Measurements from ENCODE around the gene RAB31. TPM values are rescaled to one million over a fixed set of nuclear protein-coding genes. Genes with fewer than 3 reads are reported as not detected.

Gene RAB31
- total RNA-seq, 2 experiments from 2014 or later: 0.38 to 0.89 TPM

- H3K4me3 Mint-ChIP-seq: no peak overlapping the region
- no peaks in the 10 kb centered on the region for H3K36me3 Mint-ChIP-seq (ENCODE audit: low read depth)
- no peaks in the 10 kb centered on the region for H3K9me3 Mint-ChIP-seq
- CTCF ChIA-PET: no interaction called here
- no peaks in the 10 kb centered on the region for H3K27me3 Mint-ChIP-seq (ENCODE audit: low read depth)
- DNase-seq: no peak
- no peaks in the 10 kb centered on the region for H3K4me1 Mint-ChIP-seq (ENCODE audit: low read depth)
- intact Hi-C loops (cut with micrococcal nuclease): no loop called here
- no peak overlapping the region for H3K27ac Mint-ChIP-seq
Observed at GRCh38 chr18:9750606-9751304, 42.7 kb downstream of the RAB31 start.

- H3K36me3 Mint-ChIP-seq (ENCODE audit: low read depth): no peaks in the 10 kb centered on the region
- no peak overlapping the region for H3K27ac Mint-ChIP-seq
- H3K9me3 Mint-ChIP-seq: no peaks in the 10 kb centered on the region
- CTCF ChIA-PET: no interaction called here
- H3K27me3 Mint-ChIP-seq (ENCODE audit: low read depth): no peaks in the 10 kb centered on the region
- intact Hi-C loops (cut with micrococcal nuclease): no loop called here
- H3K4me3 Mint-ChIP-seq: no peak overlapping the region
- H3K4me1 Mint-ChIP-seq (ENCODE audit: low read depth): no peaks in the 10 kb centered on the region
- DNase-seq: no peak
Observed at GRCh38 chr18:9751371-9752031, 43.4 kb downstream of the RAB31 start.

GRCh38 chr18:9753846-9754245, 45.7 kb downstream of the RAB31 start:
- no peaks in the 10 kb centered on the region for H3K27me3 Mint-ChIP-seq (ENCODE audit: low read depth)
- no peak overlapping the region for H3K4me3 Mint-ChIP-seq
- no peaks in the 10 kb centered on the region for H3K4me1 Mint-ChIP-seq (ENCODE audit: low read depth)
- CTCF ChIA-PET: no interaction called here
- no peak overlapping the region for H3K27ac Mint-ChIP-seq
- no peak for DNase-seq
- no peaks in the 10 kb centered on the region for H3K36me3 Mint-ChIP-seq (ENCODE audit: low read depth)
- H3K9me3 Mint-ChIP-seq: no peaks in the 10 kb centered on the region
- intact Hi-C loops (cut with micrococcal nuclease): no loop called here

GRCh38 chr18:9755110-9755509, 47.0 kb downstream of the RAB31 start:
- intact Hi-C loops (cut with micrococcal nuclease): no loop called here

GRCh38 chr18:9755615-9756014, 47.5 kb downstream of the RAB31 start:
- intact Hi-C loops (cut with micrococcal nuclease): no loop called here
- no peak overlapping the region for H3K27ac Mint-ChIP-seq
- CTCF ChIA-PET: interaction anchor here (1.0 kb wide), 1 partner anchor 15 kb away, joined by 6 read pairs; no protein-coding TSS in a partner anchor

More at GRCh38 chr18:9755110-9755509, 47.0 kb downstream of the RAB31 start:
- Mint-ChIP-seq H3K27ac (no peak overlapping the region), H3K9me3 (no peaks in the 10 kb centered on the region), H3K4me3 (no peak overlapping the region), H3K36me3 (ENCODE audit: low read depth) (no peaks in the 10 kb centered on the region), H3K27me3 (ENCODE audit: low read depth) (peaks cover 2% of the 10 kb centered on the region), H3K4me1 (ENCODE audit: low read depth) (no peaks in the 10 kb centered on the region)
- no peak for DNase-seq
- CTCF ChIA-PET: interaction anchor here (1.0 kb wide), 1 partner anchor 16 kb away, joined by 6 read pairs; no protein-coding TSS in a partner anchor

GRCh38 chr18:9756271-9756932, 48.3 kb downstream of the RAB31 start:
- no peak for DNase-seq
- Mint-ChIP-seq H3K4me3 (no peak overlapping the region), H3K36me3 (ENCODE audit: low read depth) (no peaks in the 10 kb centered on the region), H3K9me3 (no peaks in the 10 kb centered on the region), H3K4me1 (ENCODE audit: low read depth) (no peaks in the 10 kb centered on the region), H3K27me3 (ENCODE audit: low read depth) (peaks cover 2% of the 10 kb centered on the region), H3K27ac (no peak overlapping the region)
- intact Hi-C loops (cut with micrococcal nuclease): no loop called here
- CTCF ChIA-PET: no interaction called here

More at GRCh38 chr18:9755615-9756014, 47.5 kb downstream of the RAB31 start:
- Mint-ChIP-seq H3K27me3 (ENCODE audit: low read depth) (peaks cover 2% of the 10 kb centered on the region), H3K4me3 (no peak overlapping the region), H3K9me3 (no peaks in the 10 kb centered on the region), H3K4me1 (ENCODE audit: low read depth) (no peaks in the 10 kb centered on the region), H3K36me3 (ENCODE audit: low read depth) (no peaks in the 10 kb centered on the region)
- no peak for DNase-seq

- no peaks in the 10 kb centered on the region for H3K9me3 Mint-ChIP-seq
- no peaks in the 10 kb centered on the region for H3K4me1 Mint-ChIP-seq (ENCODE audit: low read depth)
- no peak overlapping the region for H3K4me3 Mint-ChIP-seq
- no peak overlapping the region for H3K27ac Mint-ChIP-seq
- H3K36me3 Mint-ChIP-seq (ENCODE audit: low read depth): no peaks in the 10 kb centered on the region
- CTCF ChIA-PET: interaction anchor here (0.6 kb wide), 1 partner anchor 1621 kb away, joined by 3 read pairs; no protein-coding TSS in a partner anchor
- intact Hi-C loops (cut with micrococcal nuclease): no loop called here
- no peak for DNase-seq
- peaks cover 2% of the 10 kb centered on the region for H3K27me3 Mint-ChIP-seq (ENCODE audit: low read depth)
Observed at GRCh38 chr18:9756933-9757470, 48.9 kb downstream of the RAB31 start.

GRCh38 chr18:9757827-9758621, 49.9 kb downstream of the RAB31 start:
- intact Hi-C loops (cut with micrococcal nuclease): no loop called here
- CTCF ChIA-PET: interaction anchor here (0.6 kb wide), 1 partner anchor 1620 kb away, joined by 3 read pairs; no protein-coding TSS in a partner anchor
- Mint-ChIP-seq H3K27me3 (ENCODE audit: low read depth) (peaks cover 2% of the 10 kb centered on the region), H3K9me3 (no peaks in the 10 kb centered on the region), H3K4me1 (ENCODE audit: low read depth) (no peaks in the 10 kb centered on the region), H3K36me3 (ENCODE audit: low read depth) (no peaks in the 10 kb centered on the region), H3K27ac (no peak overlapping the region), H3K4me3 (no peak overlapping the region)
- DNase-seq: no peak

- DNase-seq: no peak
- H3K36me3 Mint-ChIP-seq (ENCODE audit: low read depth): no peaks in the 10 kb centered on the region
- no peaks in the 10 kb centered on the region for H3K9me3 Mint-ChIP-seq
- CTCF ChIA-PET: no interaction called here
- no peak overlapping the region for H3K4me3 Mint-ChIP-seq
- intact Hi-C loops (cut with micrococcal nuclease): no loop called here
- H3K27ac Mint-ChIP-seq: no peak overlapping the region
- no peaks in the 10 kb centered on the region for H3K4me1 Mint-ChIP-seq (ENCODE audit: low read depth)
- H3K27me3 Mint-ChIP-seq (ENCODE audit: low read depth): peaks cover 2% of the 10 kb centered on the region
Observed at GRCh38 chr18:9758624-9759075, 50.5 kb downstream of the RAB31 start.

- CTCF ChIA-PET: interaction anchor here (2.1 kb wide), 1 partner anchor 12 kb away, joined by 7 read pairs; no protein-coding TSS in a partner anchor
- Mint-ChIP-seq H3K9me3 (no peaks in the 10 kb centered on the region), H3K4me3 (no peak overlapping the region), H3K4me1 (ENCODE audit: low read depth) (no peaks in the 10 kb centered on the region), H3K27me3 (ENCODE audit: low read depth) (peaks cover 2% of the 10 kb centered on the region), H3K36me3 (ENCODE audit: low read depth) (no peaks in the 10 kb centered on the region), H3K27ac (no peak overlapping the region)
- intact Hi-C loops (cut with micrococcal nuclease): no loop called here
- DNase-seq: no peak
Observed at GRCh38 chr18:9760641-9761040, 52.5 kb downstream of the RAB31 start.

GRCh38 chr18:9762526-9762925, 54.4 kb downstream of the RAB31 start:
- DNase-seq: no peak
- H3K27ac Mint-ChIP-seq: no peak overlapping the region
- no peaks in the 10 kb centered on the region for H3K4me1 Mint-ChIP-seq (ENCODE audit: low read depth)
- H3K4me3 Mint-ChIP-seq: no peak overlapping the region
- CTCF ChIA-PET: interaction anchor here (0.9 to 2.1 kb wide), 2 partner anchors 8 to 10 kb away, joined by 4 to 7 read pairs; no protein-coding TSS in a partner anchor
- H3K36me3 Mint-ChIP-seq (ENCODE audit: low read depth): no peaks in the 10 kb centered on the region
- H3K27me3 Mint-ChIP-seq (ENCODE audit: low read depth): peaks cover 2% of the 10 kb centered on the region
- H3K9me3 Mint-ChIP-seq: no peaks in the 10 kb centered on the region
- intact Hi-C loops (cut with micrococcal nuclease): no loop called here

- Mint-ChIP-seq H3K27me3 (ENCODE audit: low read depth) (peaks cover 2% of the 10 kb centered on the region), H3K9me3 (no peaks in the 10 kb centered on the region), H3K36me3 (ENCODE audit: low read depth) (no peaks in the 10 kb centered on the region), H3K4me1 (ENCODE audit: low read depth) (no peaks in the 10 kb centered on the region), H3K27ac (no peak overlapping the region), H3K4me3 (no peak overlapping the region)
- intact Hi-C loops (cut with micrococcal nuclease): no loop called here
- CTCF ChIA-PET: no interaction called here
- DNase-seq: no peak
Observed at GRCh38 chr18:9763157-9763556, 55.1 kb downstream of the RAB31 start.
